Mucosa of descending colon (tissue), 3 donors: Measurements from ENCODE around the gene RNF4. TPM values are rescaled to one million over a fixed set of nuclear protein-coding genes. Genes with fewer than 3 reads are reported as not detected.
"Not testable (repeated sequence)": the region's sequence is repeated elsewhere in the genome, so short reads cannot be mapped to it uniquely, and the experiment has no call there.

ENCODE experiments used
- ATAC-seq: fragments of 200-7000 bp; cut with Tn5 transposase; one replicate; pipeline ENCODE4 v1.9.1; 2020; ENCODE audit warnings: mild to moderate bottlenecking, moderate library complexity
- DNase-seq, 3 donors: peaks; one replicate each; pipeline ENCODE4 v3.0.0-alpha.2; 2020
- H3K36me3 ChIP-seq: fragments of 200-600 bp; one replicate; pipeline ENCODE4 v1.8.0; 2021; ENCODE audit warnings: low read depth, mild to moderate bottlenecking
- H3K4me1 ChIP-seq: fragments of 200-600 bp; one replicate; pipeline ENCODE4 v1.8.0; 2021; ENCODE audit warnings: low read depth, mild to moderate bottlenecking
- H3K4me3 ChIP-seq: fragments of 200-600 bp; one replicate; pipeline ENCODE4 v1.8.0; 2021; ENCODE audit warnings: mild to moderate bottlenecking
- H3K9me3 ChIP-seq: fragments of 200-600 bp; one replicate; pipeline ENCODE4 v1.8.0; 2021; ENCODE audit warnings: mild to moderate bottlenecking
- intact Hi-C, 2 donors: fragments of 100-400 bp; cut with DNase I in 1 of 2; cut with micrococcal nuclease in 1 of 2; formaldehyde crosslinking; loops; one replicate each; pipeline versions ENCODE4 v1.11.0 to v1.11.1; 2022; cut with DNase I, micrococcal nuclease
- total RNA-seq, 3 donors: library from RNA; stranded (reverse); fragmentation: NEBNext Ultra II Directional in 2 of 3; extraction: Animal tissue kit (Norgen Biotek cat#: 25700) in 2 of 3; gene quantifications; one replicate each; pipeline versions ENCODE4 v1.2.1 to v1.2.4, GENCODE V29; 2021 to 2023
- TF ChIP-seq, protein P1 (sequence below): fragments of 200-600 bp; IDR thresholded peaks from one replicate; pipeline ENCODE4 v1.8.0; 2022; ENCODE audit warnings: antibody characterized with exemption, mild to moderate bottlenecking
- donor health status: DM: no; HTN: no; CAD: no; lungs with moderate emphysema.
- donor health status: DM: no; HTN: no; CAD: no.
- donor health status: DM: no; HTN: yes; CAD: no.

The RNF4 gene
- total RNA-seq, 3 donors from 2014 or later, result 48.0 to 55.1 (median 51.9) TPM

DNA sequence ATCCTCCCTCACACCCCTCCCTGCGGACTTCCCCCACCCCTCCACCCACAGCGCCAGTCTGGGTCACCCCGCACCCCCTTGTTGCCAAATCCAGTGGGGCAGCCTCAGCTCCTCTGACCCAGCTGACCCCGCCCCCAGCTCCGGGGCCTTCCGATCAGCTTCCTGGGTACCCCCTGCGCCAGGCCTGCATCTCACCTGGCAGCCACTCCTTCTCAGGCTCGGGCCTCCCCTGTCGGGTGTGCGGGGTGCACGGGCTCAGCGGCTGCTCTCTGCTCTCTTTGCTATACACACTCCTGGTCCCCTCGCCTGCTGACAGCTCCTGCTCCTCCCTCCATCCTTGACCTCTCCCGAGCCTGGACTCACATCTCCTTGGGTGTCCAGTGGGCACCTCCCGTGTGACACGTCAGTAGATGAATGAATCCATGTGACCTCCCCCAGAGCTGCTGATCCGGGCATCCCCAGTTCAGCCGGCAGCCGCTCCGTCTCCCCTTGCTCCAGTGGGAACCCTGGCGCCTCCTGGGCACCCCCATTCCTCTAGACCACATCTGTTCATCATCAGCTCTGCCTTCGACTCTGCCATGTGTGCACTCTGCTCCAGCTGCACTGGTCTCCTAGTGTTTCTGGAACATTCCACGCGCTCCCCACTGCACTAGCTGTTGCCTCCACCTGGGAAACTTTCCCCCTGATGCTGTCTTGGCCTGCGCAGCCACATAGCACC, 40.3 kb upstream of the RNF4 start:
- TF ChIP-seq, protein P1, sequence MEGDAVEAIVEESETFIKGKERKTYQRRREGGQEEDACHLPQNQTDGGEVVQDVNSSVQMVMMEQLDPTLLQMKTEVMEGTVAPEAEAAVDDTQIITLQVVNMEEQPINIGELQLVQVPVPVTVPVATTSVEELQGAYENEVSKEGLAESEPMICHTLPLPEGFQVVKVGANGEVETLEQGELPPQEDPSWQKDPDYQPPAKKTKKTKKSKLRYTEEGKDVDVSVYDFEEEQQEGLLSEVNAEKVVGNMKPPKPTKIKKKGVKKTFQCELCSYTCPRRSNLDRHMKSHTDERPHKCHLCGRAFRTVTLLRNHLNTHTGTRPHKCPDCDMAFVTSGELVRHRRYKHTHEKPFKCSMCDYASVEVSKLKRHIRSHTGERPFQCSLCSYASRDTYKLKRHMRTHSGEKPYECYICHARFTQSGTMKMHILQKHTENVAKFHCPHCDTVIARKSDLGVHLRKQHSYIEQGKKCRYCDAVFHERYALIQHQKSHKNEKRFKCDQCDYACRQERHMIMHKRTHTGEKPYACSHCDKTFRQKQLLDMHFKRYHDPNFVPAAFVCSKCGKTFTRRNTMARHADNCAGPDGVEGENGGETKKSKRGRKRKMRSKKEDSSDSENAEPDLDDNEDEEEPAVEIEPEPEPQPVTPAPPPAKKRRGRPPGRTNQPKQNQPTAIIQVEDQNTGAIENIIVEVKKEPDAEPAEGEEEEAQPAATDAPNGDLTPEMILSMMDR, result no peak
- Histone ChIP-seq H3K9me3 (no peaks in the 10 kb centered on the region), H3K4me1 (no peaks in the 10 kb centered on the region), H3K4me3 (no peak overlapping the region), H3K36me3 (no peaks in the 10 kb centered on the region)
- DNase-seq (no peak), ATAC-seq (no peak)
- intact Hi-C loops, result no loop called here

DNA sequence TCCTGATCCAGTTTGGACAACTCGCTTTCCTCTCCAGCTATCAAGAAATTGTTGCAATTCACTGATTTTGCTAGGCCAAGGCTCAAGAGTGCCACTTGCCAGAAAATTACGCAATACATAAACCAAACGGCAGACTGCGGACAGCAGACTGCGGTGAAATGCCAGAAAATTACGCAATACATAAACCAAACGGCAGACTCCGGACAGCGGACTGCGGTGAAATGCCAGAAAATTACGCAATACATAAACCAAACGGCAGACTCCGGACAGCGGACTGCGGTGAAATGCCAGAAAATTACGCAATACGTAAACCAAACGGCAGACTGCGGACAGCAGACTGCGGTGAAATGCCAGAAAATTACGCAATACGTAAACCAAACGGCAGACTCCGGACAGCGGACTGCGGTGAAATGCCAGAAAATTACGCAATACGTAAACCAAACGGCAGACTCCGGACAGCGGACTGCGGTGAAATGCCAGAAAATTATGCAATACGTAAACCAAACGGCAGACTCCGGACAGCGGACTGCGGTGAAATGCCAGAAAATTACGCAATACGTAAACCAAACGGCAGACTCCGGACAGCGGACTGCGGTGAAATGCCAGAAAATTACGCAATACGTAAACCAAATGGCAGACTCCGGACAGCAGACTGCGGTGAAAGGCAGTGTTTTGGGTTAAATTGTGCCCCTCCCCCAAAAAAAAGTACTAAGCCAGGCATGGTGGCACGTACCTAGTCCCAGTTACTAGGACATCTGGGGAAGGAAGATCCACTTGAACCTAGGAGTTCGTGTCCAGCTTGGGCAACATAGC, 38.8 kb upstream of the RNF4 start:
- H3K36me3 ChIP-seq, H3K9me3 ChIP-seq, H3K4me1 ChIP-seq, ATAC-seq, DNase-seq, H3K4me3 ChIP-seq, intact Hi-C loops: not testable (repeated sequence)

DNA sequence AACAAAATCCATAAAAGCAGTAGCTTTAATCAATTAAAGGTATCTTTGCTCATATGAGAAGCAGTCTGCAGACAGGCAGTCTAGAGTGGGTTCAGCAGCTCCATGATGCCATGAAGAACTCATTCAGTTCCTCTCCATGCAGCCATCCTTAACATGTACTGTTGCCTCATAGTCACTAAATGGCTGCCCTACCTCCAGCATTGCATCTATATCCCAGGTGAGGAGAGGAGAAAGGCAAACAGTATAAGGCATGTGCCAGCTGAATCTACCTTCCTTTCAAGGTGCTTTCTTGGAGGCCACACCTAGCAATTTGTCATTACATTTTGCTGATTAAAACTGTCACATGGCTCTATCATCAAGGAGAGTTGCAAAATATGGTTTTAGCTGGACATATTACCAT, 36.9 kb upstream of the RNF4 start:
- Histone ChIP-seq H3K4me3 (no peak overlapping the region), H3K9me3 (no peaks in the 10 kb centered on the region), H3K36me3 (no peaks in the 10 kb centered on the region), H3K4me1 (no peaks in the 10 kb centered on the region)
- intact Hi-C loops, result no loop called here
- no peak for ATAC-seq
- no peak for DNase-seq
- TF ChIP-seq, protein P1, result no peak

DNA sequence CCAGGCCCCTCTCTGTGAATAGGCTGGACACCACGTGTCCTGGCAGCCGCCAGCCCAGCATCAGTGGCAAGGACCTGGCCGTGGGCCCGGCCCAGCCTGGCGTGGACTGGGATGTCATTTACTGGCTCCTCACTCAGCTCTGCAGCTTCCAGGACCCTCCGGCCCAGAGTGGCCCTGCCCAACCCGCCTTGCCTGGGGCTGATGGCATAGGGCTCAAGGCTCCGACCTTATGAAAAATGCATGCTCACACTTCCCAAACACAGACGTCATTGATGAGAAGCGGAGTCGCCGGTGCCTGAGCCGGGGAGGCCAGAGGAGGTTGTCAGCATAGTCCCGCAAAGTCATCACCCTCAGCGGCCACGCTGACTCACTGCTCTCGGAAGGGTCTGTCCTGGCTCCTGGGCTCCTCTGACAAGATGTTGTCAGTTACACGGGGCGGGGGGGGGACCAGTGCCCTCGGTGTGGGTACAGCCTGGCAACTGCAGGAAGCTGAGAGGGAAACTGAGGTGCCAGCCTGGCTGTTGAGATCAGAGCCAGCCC, 35.8 kb upstream of the RNF4 start:
- DNase-seq (no peak), ATAC-seq (no peak)
- H3K36me3 ChIP-seq, result no peaks in the 10 kb centered on the region
- intact Hi-C loops, result no loop called here
- no peaks in the 10 kb centered on the region for H3K4me1 ChIP-seq
- TF ChIP-seq, protein P1, result no peak
- H3K9me3 ChIP-seq, result no peaks in the 10 kb centered on the region
- H3K4me3 ChIP-seq, result no peak overlapping the region

DNA sequence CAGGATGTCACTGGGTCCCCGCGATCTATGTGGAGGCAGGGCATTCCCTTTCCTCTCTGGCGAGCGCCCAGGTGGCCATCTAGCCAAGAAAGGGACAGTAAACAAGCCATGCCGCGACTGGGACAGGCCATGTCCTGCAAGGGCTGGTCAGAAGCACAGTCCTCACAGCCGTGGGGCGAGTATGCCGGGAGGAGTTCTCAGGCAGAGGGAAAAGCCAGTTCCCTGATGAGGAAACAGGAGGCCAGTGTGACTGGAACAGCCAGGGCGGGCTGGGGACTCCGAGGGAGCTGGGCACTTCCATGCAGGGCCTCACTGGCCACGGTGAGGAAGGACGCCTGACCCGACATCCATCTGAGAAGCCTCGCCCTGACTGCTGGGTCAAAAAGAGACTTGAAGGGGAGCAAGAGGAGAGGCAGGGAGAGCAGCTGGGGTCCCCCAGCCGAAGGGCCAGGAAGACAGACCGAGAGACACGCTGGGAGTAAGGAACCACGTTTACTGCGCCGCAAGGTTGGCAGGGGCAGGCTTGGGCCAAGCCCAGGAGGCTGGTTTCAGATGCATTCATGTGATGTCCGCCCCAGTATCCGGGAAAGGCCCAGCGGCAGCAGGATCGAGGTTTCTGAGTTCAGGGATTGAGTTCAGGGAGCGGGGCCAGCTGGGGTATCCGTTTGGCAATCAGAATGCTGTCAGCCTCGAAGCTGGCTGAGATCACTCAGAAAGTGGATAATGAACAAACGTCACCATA, 35.1 kb upstream of the RNF4 start:
- TF ChIP-seq, protein P1, result no peak

More for the DNA sequence above, 35.1 kb upstream of the RNF4 start:
- H3K36me3 ChIP-seq, result no peaks in the 10 kb centered on the region
- H3K4me3 ChIP-seq, result no peak overlapping the region
- ATAC-seq (no peak), DNase-seq (no peak)
- intact Hi-C loops, result no loop called here
- H3K9me3 ChIP-seq, result no peaks in the 10 kb centered on the region
- no peaks in the 10 kb centered on the region for H3K4me1 ChIP-seq
